WI38 (cell line): ENCODE results near the gene CTBP2.

Experiments
- H3K4me3 ChIP-seq: 2 replicates; pipeline ENCODE4 v1.5.1; 2011; ENCODE audit warnings: low read depth, mild to moderate bottlenecking, control low read depth, low read length
- CTCF ChIP-seq: IDR thresholded peaks from 2 replicates; pipeline ENCODE4 v1.5.1; 2012; ENCODE audit warnings: low read depth, mild to moderate bottlenecking, control low read depth, low read length

The CTBP2 gene

GRCh38 chr10:125121003-125121402 lies 39.4 kb downstream of the CTBP2 start:
- no peak overlapping the region for H3K4me3 ChIP-seq
- TF ChIP-seq CTCF: no peak

- TF ChIP-seq CTCF: no peak
- H3K4me3 ChIP-seq: no peak overlapping the region
Observed at GRCh38 chr10:125120053-125120710, 40.2 kb downstream of the CTBP2 start.

GRCh38 chr10:125118701-125119100 lies 41.7 kb downstream of the CTBP2 start:
- no peak overlapping the region for H3K4me3 ChIP-seq
- no peak for TF ChIP-seq CTCF

GRCh38 chr10:125118011-125118611 lies 42.3 kb downstream of the CTBP2 start:
- H3K4me3 ChIP-seq: no peak overlapping the region
- no peak for TF ChIP-seq CTCF

- TF ChIP-seq CTCF: no peak
- no peak overlapping the region for H3K4me3 ChIP-seq
Observed at GRCh38 chr10:125116652-125117310, 43.6 kb downstream of the CTBP2 start.

GRCh38 chr10:125116041-125116649 lies 44.2 kb downstream of the CTBP2 start:
- no peak for TF ChIP-seq CTCF
- H3K4me3 ChIP-seq: no peak overlapping the region

- H3K4me3 ChIP-seq: no peak overlapping the region
- TF ChIP-seq CTCF: no peak
Observed at GRCh38 chr10:125115409-125115808, 45.0 kb downstream of the CTBP2 start.
